Caco-2 (cell line): ENCODE results near the gene MYO1H. TPM values are rescaled to one million over a fixed set of nuclear protein-coding genes. Genes with fewer than 3 reads are reported as not detected.

Experiments
- BruUV-seq: library from RNA; stranded (reverse); fragments of 400-500 nt; replicated peaks from 2 replicates; lab custom pipeline; 2021; lab: Mats Ljungman, UMichigan
- CTCF ChIA-PET: fragments of 300-600 bp; sonication (Branson Sonifier 250); formaldehyde crosslinking; loops from one replicate; lab custom pipeline; 2022; ENCODE audit warnings: antibody characterized with exemption; lab: Charles Lee
- POLR2A ChIA-PET: fragments of 300-600 bp; sonication (Branson Sonifier 250); formaldehyde crosslinking; loops from one replicate; lab custom pipeline; 2022; ENCODE audit warnings: antibody characterized with exemption; lab: Charles Lee
- DNase-seq, 2 experiments: peaks; one replicate each; pipeline versions ENCODE4 v3.0.0 to v3.0.0-alpha.2; 2020 to 2022
- H3K27me3 ChIP-seq: replicated peaks from 2 replicates; pipeline ENCODE4 v1.6.0; 2011; ENCODE audit warnings: low read length; ENCODE audit not compliant: control insufficient read depth, insufficient read depth
- H3K36me3 ChIP-seq: 2 replicates; pipeline ENCODE4 v1.5.1; 2011; ENCODE audit warnings: low read length; ENCODE audit not compliant: control insufficient read depth, insufficient read depth
- H3K4me1 ChIP-seq: fragments of 250-450 bp; sonication (Bioruptor Pico); 2 replicates; pipeline ENCODE4 v1.5.1; 2020; ENCODE audit warnings: mild to moderate bottlenecking
- H3K4me3 ChIP-seq: 2 replicates; pipeline ENCODE4 v1.5.1; 2011; ENCODE audit warnings: low read depth, mild to moderate bottlenecking, control low read depth, low read length
- H3K9me3 ChIP-seq: fragments of 250-450 bp; sonication (Bioruptor Pico); 2 replicates; pipeline ENCODE4 v1.5.1; 2020; ENCODE audit warnings: mild to moderate bottlenecking, moderate library complexity
- H3K27ac Mint-ChIP-seq: one replicate; pipeline ENCODE4 v1.8.0; 2022; ENCODE audit warnings: mixed read lengths; ENCODE audit not compliant: unreplicated experiment
- H3K27me3 Mint-ChIP-seq: one replicate; pipeline ENCODE4 v1.8.0; 2022; ENCODE audit warnings: mixed read lengths; ENCODE audit not compliant: insufficient read depth, unreplicated experiment
- H3K36me3 Mint-ChIP-seq: one replicate; pipeline ENCODE4 v1.8.0; 2022; ENCODE audit warnings: mild to moderate bottlenecking, mixed read lengths; ENCODE audit not compliant: insufficient read depth, unreplicated experiment
- H3K4me1 Mint-ChIP-seq: one replicate; pipeline ENCODE4 v1.8.0; 2022; ENCODE audit warnings: low read depth, mixed read lengths; ENCODE audit not compliant: unreplicated experiment
- H3K4me3 Mint-ChIP-seq: one replicate; pipeline ENCODE4 v1.8.0; 2022; ENCODE audit warnings: mild to moderate bottlenecking, moderate library complexity, mixed read lengths; ENCODE audit not compliant: unreplicated experiment
- H3K9me3 Mint-ChIP-seq: one replicate; pipeline ENCODE4 v1.8.0; 2022; ENCODE audit warnings: mixed read lengths; ENCODE audit not compliant: unreplicated experiment
- CTCF ChIP-seq, 2 experiments: fragments of 200-600 bp in 1 of 2; IDR thresholded peaks; 1 replicate in 1 of 2; 2 replicates in 1 of 2; pipeline versions ENCODE4 v1.5.1 to v1.8.0; 2011 to 2022; ENCODE audit warnings: antibody characterized with exemption in 1 of 2, control low read depth in 1 of 2, inconsistent platforms in 1 of 2, low read depth in 1 of 2, low read length in 1 of 2, mild to moderate bottlenecking in 1 of 2, moderate library complexity in 1 of 2; ENCODE audit not compliant: insufficient read depth in 1 of 2, severe bottlenecking in 1 of 2, unreplicated experiment in 1 of 2
- intact Hi-C: fragments of 100-400 bp; cut with micrococcal nuclease; formaldehyde crosslinking; loops from one replicate; pipeline ENCODE4 v1.10.0; 2022; ENCODE audit not compliant: unreplicated experiment
- total RNA-seq: library from RNA; stranded (reverse); gene quantifications from 2 replicates; pipeline ENCODE4 v1.2.3, GENCODE V29; 2022

The MYO1H gene
- total RNA-seq, 1 experiment from 2014 or later: 0.18 TPM

- H3K9me3 Mint-ChIP-seq: no peaks in the 10 kb centered on the region
- peak; percentile 38 to 44 for DNase-seq
- ChIA-PET POLR2A (interaction anchor here (1.0 kb wide), 1 partner anchor 44 kb away, joined by 4 read pairs; the partner anchor contains the start of genes KCTD10 and UBE3B), CTCF (interaction anchor here (0.6 to 2.2 kb wide), 8 partner anchors 11 to 416 kb away, joined by 3 to 12 read pairs (median 3); no protein-coding TSS in a partner anchor)
- no peak overlapping the region for H3K4me3 Mint-ChIP-seq
- H3K27ac Mint-ChIP-seq: no peak overlapping the region
- H3K27me3 ChIP-seq: no peaks in the 10 kb centered on the region
- H3K36me3 ChIP-seq: no peaks in the 10 kb centered on the region
- no peaks in the 10 kb centered on the region for H3K27me3 Mint-ChIP-seq
- no peaks in the 10 kb centered on the region for H3K4me1 ChIP-seq
- no peaks in the 10 kb centered on the region for H3K9me3 ChIP-seq
- intact Hi-C loops: loop anchor here (5.0 kb wide), 1 partner anchor 44 kb away; the partner anchor contains the start of genes KCTD10 and UBE3B
- BruUV-seq: no TSS peak
- H3K4me3 ChIP-seq: no peak overlapping the region
- H3K36me3 Mint-ChIP-seq: no peaks in the 10 kb centered on the region
- H3K4me1 Mint-ChIP-seq: no peaks in the 10 kb centered on the region
- peak; percentile 32 to 38 for TF ChIP-seq CTCF (IDR thresholded peaks at IDR 0.05; ENCODE audit: insufficient read depth in 1 of 2, low read depth in 1 of 2, low read length in 1 of 2, severe bottlenecking in 1 of 2, unreplicated experiment in 1 of 2)
Measured at GRCh38 chr12:109433618-109434017, 85.9 kb downstream of the MYO1H start.

GRCh38 chr12:109434582-109434981 lies 86.9 kb downstream of the MYO1H start:
- no TSS peak for BruUV-seq

More at GRCh38 chr12:109434582-109434981, 86.9 kb downstream of the MYO1H start:
- ChIA-PET CTCF (interaction anchor here (1.1 to 2.2 kb wide), 2 partner anchors 27 to 357 kb away, joined by 5 to 12 read pairs; no protein-coding TSS in a partner anchor), POLR2A (interaction anchor here (0.6 kb wide), 1 partner anchor 87 kb away, joined by 8 read pairs; no protein-coding TSS in a partner anchor)
- no peaks in the 10 kb centered on the region for H3K27me3 ChIP-seq
- Mint-ChIP-seq H3K4me1 (no peaks in the 10 kb centered on the region), H3K4me3 (no peak overlapping the region), H3K36me3 (no peaks in the 10 kb centered on the region), H3K27me3 (no peaks in the 10 kb centered on the region), H3K9me3 (no peaks in the 10 kb centered on the region), H3K27ac (no peak overlapping the region)
- H3K4me1 ChIP-seq: no peaks in the 10 kb centered on the region
- no peak for TF ChIP-seq CTCF (IDR thresholded peaks at IDR 0.05; ENCODE audit: insufficient read depth in 1 of 2, low read depth in 1 of 2, low read length in 1 of 2, severe bottlenecking in 1 of 2, unreplicated experiment in 1 of 2)
- H3K9me3 ChIP-seq: no peaks in the 10 kb centered on the region
- DNase-seq: no peak
- H3K4me3 ChIP-seq: no peak overlapping the region
- no peaks in the 10 kb centered on the region for H3K36me3 ChIP-seq
- intact Hi-C loops: loop anchor here (5.0 kb wide), 1 partner anchor 43 kb away; the partner anchor contains the start of genes KCTD10 and UBE3B
